Mesenchymal stem cell (in vitro differentiated cells and primary cell): ENCODE measurements around the gene KDM4B.

Source experiments
- DNase-seq: peaks from one replicate; pipeline ENCODE4 v3.0.0-alpha.2; 2013
- H2AFZ ChIP-seq: one replicate; pipeline ENCODE4 v1.6.1; 2013; ENCODE audit warnings: low read depth, mild to moderate bottlenecking, control low read depth, inconsistent platforms, low read length, moderate library complexity
- H2AK5ac ChIP-seq: 2 replicates; pipeline ENCODE4 v1.6.1; 2013; ENCODE audit warnings: low read length, moderate library complexity, mild to moderate bottlenecking, inconsistent platforms; ENCODE audit not compliant: severe bottlenecking
- H2BK120ac ChIP-seq: one replicate; pipeline ENCODE4 v1.6.1; 2013; ENCODE audit warnings: low read depth, mild to moderate bottlenecking, inconsistent platforms, low read length, moderate library complexity
- H2BK12ac ChIP-seq, 2 experiments: one replicate each; pipeline ENCODE4 v1.6.1; 2013; ENCODE audit warnings: inconsistent platforms in 2 of 2, low read length in 2 of 2, mild to moderate bottlenecking in 2 of 2, moderate library complexity in 2 of 2, control low read depth in 1 of 2
- H2BK15ac ChIP-seq: one replicate; pipeline ENCODE4 v1.6.1; 2013; ENCODE audit warnings: mild to moderate bottlenecking, low read depth, inconsistent platforms; ENCODE audit not compliant: poor library complexity, severe bottlenecking
- H2BK5ac ChIP-seq: 2 replicates; pipeline ENCODE4 v1.6.1; 2013; ENCODE audit warnings: low read depth, mild to moderate bottlenecking, low read length, control low read depth, inconsistent platforms; ENCODE audit not compliant: poor library complexity, severe bottlenecking
- H3K14ac ChIP-seq, 2 experiments: one replicate each; pipeline ENCODE4 v1.6.1; 2013; ENCODE audit warnings: inconsistent platforms in 2 of 2, low read length in 2 of 2, control low read depth in 1 of 2, mild to moderate bottlenecking in 1 of 2, moderate library complexity in 1 of 2
- H3K18ac ChIP-seq, 2 experiments: one replicate each; pipeline ENCODE4 v1.6.1; 2013; ENCODE audit warnings: inconsistent platforms in 2 of 2, low read length in 2 of 2, control low read depth in 1 of 2, low read depth in 1 of 2, mild to moderate bottlenecking in 1 of 2
- H3K23ac ChIP-seq, 2 experiments: one replicate each; pipeline ENCODE4 v1.6.1; 2013; ENCODE audit warnings: inconsistent platforms in 2 of 2, low read length in 2 of 2, mild to moderate bottlenecking in 2 of 2, moderate library complexity in 2 of 2, control low read depth in 1 of 2
- H3K27ac ChIP-seq: 2 replicates; pipeline ENCODE4 v1.5.1; 2013; ENCODE audit warnings: mild to moderate bottlenecking, moderate library complexity, low read length, control low read depth, inconsistent platforms; ENCODE audit not compliant: poor library complexity, severe bottlenecking
- H3K27me3 ChIP-seq, 2 experiments: 2 replicates each; pipeline versions ENCODE4 v1.6.1 to v1.7.0; 2013; ENCODE audit warnings: low read length in 2 of 2, mild to moderate bottlenecking in 2 of 2, moderate library complexity in 2 of 2, control low read depth in 1 of 2, inconsistent platforms in 1 of 2; ENCODE audit not compliant: control insufficient read depth in 1 of 2, insufficient read depth in 1 of 2
- H3K36me3 ChIP-seq, 2 experiments: 2 replicates each; pipeline versions ENCODE4 v1.6.1 to v1.7.0; 2013; ENCODE audit warnings: low read length in 2 of 2, control low read depth in 1 of 2, inconsistent platforms in 1 of 2, low read depth in 1 of 2, mild to moderate bottlenecking in 1 of 2; ENCODE audit not compliant: insufficient read depth in 2 of 2, control insufficient read depth in 1 of 2
- H3K4ac ChIP-seq, 2 experiments: one replicate each; pipeline ENCODE4 v1.6.1; 2013; ENCODE audit warnings: inconsistent platforms in 2 of 2, low read length in 2 of 2, mild to moderate bottlenecking in 2 of 2, moderate library complexity in 2 of 2, control low read depth in 1 of 2, low read depth in 1 of 2
- H3K4me1 ChIP-seq: 2 replicates; pipeline ENCODE4 v1.6.1; 2013; ENCODE audit warnings: low read depth, low read length, control low read depth; ENCODE audit not compliant: control insufficient read depth, insufficient read depth
- H3K4me2 ChIP-seq: 2 replicates; pipeline ENCODE4 v1.6.1; 2013; ENCODE audit warnings: low read length, mild to moderate bottlenecking, inconsistent platforms; ENCODE audit not compliant: poor library complexity, severe bottlenecking
- H3K4me3 ChIP-seq, 2 experiments: 2 replicates each; pipeline versions ENCODE4 v1.5.1 to v1.7.0; 2013; ENCODE audit warnings: low read length in 2 of 2, mild to moderate bottlenecking in 2 of 2, control low read depth in 1 of 2, low read depth in 1 of 2; ENCODE audit not compliant: insufficient read depth in 1 of 2
- H3K79me1 ChIP-seq: replicated peaks from 2 replicates; pipeline ENCODE4 v1.6.1; 2013; ENCODE audit warnings: mild to moderate bottlenecking, control low read depth, low read length, inconsistent platforms; ENCODE audit not compliant: poor library complexity, severe bottlenecking
- H3K9ac ChIP-seq: 2 replicates; pipeline ENCODE4 v1.7.0; 2013; ENCODE audit warnings: mild to moderate bottlenecking, low read length, moderate library complexity
- H3K9me3 ChIP-seq: 2 replicates; pipeline ENCODE4 v1.7.0; 2013; ENCODE audit warnings: mild to moderate bottlenecking, low read length; ENCODE audit not compliant: control insufficient read depth
- H4K8ac ChIP-seq: one replicate; pipeline ENCODE4 v1.6.1; 2013; ENCODE audit warnings: inconsistent platforms, mild to moderate bottlenecking, low read length, moderate library complexity
- H4K91ac ChIP-seq: one replicate; pipeline ENCODE4 v1.6.1; 2013; ENCODE audit warnings: mild to moderate bottlenecking, low read length, inconsistent platforms
- WGBS: methylation state at CpG from one replicate; pipeline ENCODE4 v1.1.7; 2013; ENCODE audit warnings: mixed read lengths; 5-methylcytosine and 5-hydroxymethylcytosine counted together

The KDM4B gene

GRCh38 chr19:5080809-5081208 is 111.9 kb downstream of the KDM4B start:
- Histone ChIP-seq H2BK120ac (no peak overlapping the region), H3K14ac (no peak overlapping the region), H3K9ac (no peak overlapping the region), H3K18ac (no peak overlapping the region), H3K27ac (no peak overlapping the region), H4K91ac (no peak overlapping the region), H3K36me3 (peaks cover 72 to 82% of the 10 kb centered on the region in 2 experiments), H3K4ac (no peak overlapping the region), H2BK12ac (no peak overlapping the region), H3K4me3 (no peak overlapping the region), H3K9me3 (no peaks in the 10 kb centered on the region), H3K23ac (no peak overlapping the region), H2BK15ac (no peak overlapping the region), H2AK5ac (no peak overlapping the region), H3K4me1 (no peaks in the 10 kb centered on the region), H3K27me3 (no peaks in the 10 kb centered on the region), H2BK5ac (no peak overlapping the region), H4K8ac (no peak overlapping the region), H2AFZ (no peak overlapping the region), H3K79me1 (peaks cover 41% of the 10 kb centered on the region), H3K4me2 (no peak overlapping the region)
- DNase-seq: no peak
- 97% methylated on average over 19 of the region's 19 CpGs for WGBS

GRCh38 chr19:5081443-5082161 is 112.7 kb downstream of the KDM4B start:
- no peak overlapping the region for H3K23ac ChIP-seq
- no peak overlapping the region for H3K4me3 ChIP-seq
- H2AFZ ChIP-seq: no peak overlapping the region
- H2BK120ac ChIP-seq: no peak overlapping the region
- H3K4ac ChIP-seq: no peak overlapping the region
- no peak overlapping the region for H3K9ac ChIP-seq
- H3K36me3 ChIP-seq: peaks cover 70 to 87% of the 10 kb centered on the region in 2 experiments
- no peaks in the 10 kb centered on the region for H3K9me3 ChIP-seq
- no peak overlapping the region for H4K91ac ChIP-seq
- H2BK15ac ChIP-seq: no peak overlapping the region
- H4K8ac ChIP-seq: no peak overlapping the region
- H3K27ac ChIP-seq: no peak overlapping the region
- no peak for DNase-seq
- WGBS: 97% methylated on average over 28 of the region's 28 CpGs
- H2AK5ac ChIP-seq: no peak overlapping the region
- H3K18ac ChIP-seq: no peak overlapping the region
- H2BK12ac ChIP-seq: no peak overlapping the region
- no peak overlapping the region for H2BK5ac ChIP-seq
- peaks cover 41% of the 10 kb centered on the region for H3K79me1 ChIP-seq
- no peak overlapping the region for H3K4me2 ChIP-seq
- H3K4me1 ChIP-seq: no peaks in the 10 kb centered on the region
- H3K14ac ChIP-seq: no peak overlapping the region
- no peaks in the 10 kb centered on the region for H3K27me3 ChIP-seq

DNA sequence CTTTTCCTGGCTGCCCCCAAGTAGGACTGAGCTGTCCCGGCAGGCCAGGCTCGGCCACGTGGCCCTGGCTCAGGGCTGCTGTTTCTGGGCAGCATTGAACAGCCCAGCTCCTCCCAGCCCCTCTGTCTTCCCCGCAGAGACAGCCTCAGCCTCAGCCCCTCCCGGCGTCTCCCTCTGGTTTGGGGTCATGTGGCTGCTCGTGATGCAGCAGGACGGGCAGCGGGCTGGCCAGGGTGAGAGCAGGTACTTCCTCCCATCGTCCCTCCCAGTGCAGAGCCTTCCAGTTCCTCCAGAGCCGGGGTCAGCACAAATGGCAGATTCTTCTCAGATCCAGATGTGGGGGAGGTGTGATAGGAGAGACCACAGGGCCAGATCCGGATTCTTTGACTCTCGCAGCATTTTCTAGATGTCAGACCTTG is 114.6 kb downstream of the KDM4B start:
- 62% methylated on average over 12 of the region's 13 CpGs for WGBS
- Histone ChIP-seq H3K27me3 (no peaks in the 10 kb centered on the region), H3K79me1 (peaks cover 43% of the 10 kb centered on the region), H3K18ac (peak overlapping the region; percentile 9 to 42), H2BK120ac (no peak overlapping the region), H2BK5ac (no peak overlapping the region), H2AFZ (peak overlapping the region; percentile 18), H3K4me2 (no peak overlapping the region), H3K27ac (no peak overlapping the region), H2AK5ac (no peak overlapping the region), H3K9me3 (no peaks in the 10 kb centered on the region), H2BK12ac (no peak overlapping the region), H3K9ac (peak overlapping the region; percentile 46), H4K8ac (peak overlapping the region; percentile 35), H3K4ac (peak overlapping the region in 1 of 2 experiments; percentile 6), H3K36me3 (peaks cover 71 to 87% of the 10 kb centered on the region in 2 experiments), H3K4me3 (no peak overlapping the region), H3K4me1 (no peaks in the 10 kb centered on the region), H3K14ac (peak overlapping the region in 1 of 2 experiments; percentile 6), H2BK15ac (no peak overlapping the region), H4K91ac (no peak overlapping the region), H3K23ac (no peak overlapping the region)
- peak; percentile 34 for DNase-seq

DNA sequence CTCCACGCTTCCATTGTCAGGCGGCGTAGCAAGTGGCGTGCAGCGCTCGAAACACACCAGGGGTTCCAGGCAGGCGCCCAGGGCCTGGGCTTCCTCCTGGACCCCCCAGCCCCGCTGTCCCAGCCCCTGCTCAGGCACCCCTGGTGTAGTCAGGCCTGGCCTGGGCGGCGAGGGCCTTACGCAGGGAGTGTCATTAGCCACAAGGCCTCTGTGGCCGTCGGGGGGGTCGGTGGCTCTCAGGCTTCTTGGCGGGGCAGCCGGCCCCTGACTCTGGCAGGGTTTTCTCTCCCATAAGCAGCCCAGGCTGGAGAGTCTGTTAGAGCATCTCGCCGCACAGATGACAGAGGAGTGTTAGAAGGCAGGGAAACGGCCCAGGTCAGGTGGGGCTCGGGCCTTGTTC is 116.7 kb downstream of the KDM4B start:
- Histone ChIP-seq H2BK15ac (no peak overlapping the region), H2BK12ac (no peak overlapping the region), H3K79me1 (peaks cover 43% of the 10 kb centered on the region), H3K4me3 (no peak overlapping the region), H2AK5ac (no peak overlapping the region), H3K4me1 (peaks cover under 1% of the 10 kb centered on the region), H2AFZ (no peak overlapping the region), H3K27ac (no peak overlapping the region), H3K23ac (no peak overlapping the region), H3K18ac (no peak overlapping the region), H3K27me3 (no peaks in the 10 kb centered on the region), H2BK120ac (no peak overlapping the region), H3K4me2 (no peak overlapping the region), H3K4ac (no peak overlapping the region), H4K91ac (no peak overlapping the region), H3K9ac (no peak overlapping the region), H3K9me3 (no peaks in the 10 kb centered on the region), H4K8ac (no peak overlapping the region), H3K14ac (no peak overlapping the region), H2BK5ac (no peak overlapping the region), H3K36me3 (peaks cover 64 to 80% of the 10 kb centered on the region in 2 experiments)
- DNase-seq: no peak
- 98% methylated on average over 20 of the region's 20 CpGs for WGBS
